Thoracic aorta (tissue), 2 donors: Measurements from ENCODE around the gene RPS15. TPM values are rescaled to one million over a fixed set of nuclear protein-coding genes. Genes with fewer than 3 reads are reported as not detected.

ENCODE experiments used
- ATAC-seq: fragments of 150-250 bp; one replicate; pipeline ENCODE4 v1.8.0; 2017; ENCODE audit warnings: low read depth; ENCODE audit not compliant: insufficient number of reproducible peaks, low FRiP score
- DNase-seq: peaks from one replicate; pipeline ENCODE4 v3.0.0-alpha.2; 2020; ENCODE audit warnings: low spot score
- H3K27ac ChIP-seq, 2 donors: fragments of 200-600 bp; sonication (generic); 1 replicate in 1 of 2; 2 replicates in 1 of 2; pipeline ENCODE4 v1.5.1; 2016; ENCODE audit warnings: mild to moderate bottlenecking in 2 of 2, moderate library complexity in 2 of 2
- H3K27me3 ChIP-seq: fragments of 200-600 bp; sonication (generic); replicated peaks from 2 replicates; pipeline ENCODE4 v1.6.0; 2016; ENCODE audit warnings: mild to moderate bottlenecking; ENCODE audit not compliant: insufficient read depth
- H3K36me3 ChIP-seq: fragments of 200-600 bp; sonication (generic); one replicate; pipeline ENCODE4 v1.5.1; 2016
- H3K4me1 ChIP-seq, 2 donors: fragments of 200-600 bp; sonication (generic); 1 replicate in 1 of 2; 2 replicates in 1 of 2; pipeline versions ENCODE4 v1.5.1 to v1.6.0; 2016; ENCODE audit warnings: low read depth in 2 of 2, mild to moderate bottlenecking in 1 of 2; ENCODE audit not compliant: control insufficient read depth in 1 of 2
- H3K4me3 ChIP-seq: fragments of 200-600 bp; sonication (generic); 2 replicates; pipeline ENCODE4 v1.5.1; 2016; ENCODE audit warnings: mild to moderate bottlenecking
- H3K9me3 ChIP-seq: fragments of 200-600 bp; sonication (generic); 2 replicates; pipeline ENCODE4 v1.5.1; 2016
- CTCF ChIP-seq: fragments of 200-600 bp; sonication (generic); IDR thresholded peaks from one replicate; pipeline ENCODE4 v1.5.1; 2019; ENCODE audit warnings: antibody characterized with exemption
- total RNA-seq, 2 donors: library from RNA; depleted of rRNA; stranded (reverse); fragments of >200 nt; gene quantifications; one replicate each; pipeline versions ENCODE4 v1.1.0 to v1.2.3, GENCODE V29; 2016

Gene RPS15
- total RNA-seq, 2 donors from 2014 or later = 1,512 to 2,119 TPM

DNA sequence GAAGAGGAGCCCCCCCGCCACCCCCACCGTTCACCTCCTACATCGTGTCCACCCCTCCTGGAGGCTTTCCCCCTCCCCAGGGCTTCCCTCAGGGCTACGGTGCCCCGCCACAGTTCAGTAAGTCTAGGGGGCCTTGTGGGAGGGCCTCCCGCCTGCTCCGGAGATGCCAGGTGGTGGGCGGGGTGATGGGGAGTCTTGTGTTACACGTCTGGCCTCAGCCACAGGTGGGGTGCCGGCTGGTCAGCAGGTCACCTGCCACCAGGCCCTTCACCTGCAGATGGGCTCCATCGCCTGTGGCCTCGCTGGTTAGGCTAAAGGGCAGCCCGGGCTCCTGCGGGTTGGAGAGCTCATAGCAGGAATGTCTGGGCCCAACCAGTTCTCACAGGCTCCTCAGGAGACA lies 8.0 kb upstream of the RPS15 start:
- Histone ChIP-seq H3K9me3 (no peaks in the 10 kb centered on the region), H3K27ac (no peak overlapping the region), H3K27me3 (no peaks in the 10 kb centered on the region), H3K36me3 (peaks cover 59% of the 10 kb centered on the region), H3K4me3 (no peak overlapping the region), H3K4me1 (no peaks in the 10 kb centered on the region)
- no peak for ATAC-seq
- TF ChIP-seq CTCF = no peak
- no peak for DNase-seq

GRCh38 chr19:1431759-1432506 lies 6.3 kb upstream of the RPS15 start:
- H3K4me3 ChIP-seq = no peak overlapping the region
- no peaks in the 10 kb centered on the region for H3K27me3 ChIP-seq
- peaks cover 61% of the 10 kb centered on the region for H3K36me3 ChIP-seq
- DNase-seq (no peak), ATAC-seq (no peak)
- H3K27ac ChIP-seq = no peak overlapping the region
- H3K9me3 ChIP-seq = no peaks in the 10 kb centered on the region
- H3K4me1 ChIP-seq = no peaks in the 10 kb centered on the region
- TF ChIP-seq CTCF = no peak

GRCh38 chr19:1432507-1432887 lies 5.7 kb upstream of the RPS15 start:
- peaks cover 58% of the 10 kb centered on the region for H3K36me3 ChIP-seq
- H3K27ac ChIP-seq = no peak overlapping the region
- no peaks in the 10 kb centered on the region for H3K4me1 ChIP-seq
- no peak for DNase-seq
- no peak for TF ChIP-seq CTCF
- no peak for ATAC-seq
- no peaks in the 10 kb centered on the region for H3K27me3 ChIP-seq
- no peaks in the 10 kb centered on the region for H3K9me3 ChIP-seq
- H3K4me3 ChIP-seq = no peak overlapping the region

DNA sequence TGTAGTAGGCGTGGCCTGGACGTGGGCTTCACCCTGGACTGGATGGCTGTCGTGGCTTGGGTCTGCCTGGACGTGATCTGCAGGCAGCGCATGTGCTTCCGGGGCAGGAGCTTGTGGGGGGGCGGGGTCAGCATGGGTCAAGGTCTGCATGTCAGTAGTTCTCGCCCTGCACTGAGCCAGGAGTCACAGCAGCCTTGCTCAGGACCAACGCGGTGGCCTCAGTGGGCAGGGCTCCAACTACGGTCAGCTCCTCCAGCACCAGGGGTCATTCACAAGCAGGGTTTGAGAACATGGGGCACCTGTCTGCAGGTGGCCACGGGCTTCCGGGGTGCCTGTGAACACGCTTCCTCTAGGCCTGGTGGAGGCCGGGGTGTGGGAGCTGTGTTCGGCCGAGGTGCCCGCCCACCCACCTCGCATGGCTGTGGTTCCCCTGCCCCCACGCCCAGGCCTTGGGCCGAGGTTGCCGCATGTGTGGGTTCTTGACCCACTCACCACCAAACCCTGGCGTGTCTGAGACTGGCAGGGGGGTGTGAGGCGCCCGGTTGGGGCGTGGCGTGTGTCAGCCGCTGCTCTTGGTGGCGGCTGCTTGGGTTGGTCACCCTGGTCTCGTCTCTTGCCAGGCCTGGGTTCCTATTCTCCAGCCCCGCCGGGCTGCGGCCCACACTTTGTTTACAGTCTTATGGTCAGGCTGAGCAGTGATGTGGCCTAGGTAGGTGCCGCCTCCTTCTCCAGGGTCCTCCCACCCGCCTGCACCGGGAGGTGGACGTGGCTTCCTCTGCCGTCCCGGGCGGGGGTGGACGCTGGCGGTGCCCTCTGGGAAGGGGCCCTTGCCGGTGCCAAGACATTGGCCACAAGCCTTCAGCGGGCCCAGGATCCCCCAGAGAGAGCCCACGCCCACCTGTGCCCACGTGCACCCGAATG lies 4.8 kb upstream of the RPS15 start:
- Histone ChIP-seq H3K9me3 (no peaks in the 10 kb centered on the region), H3K36me3 (peaks cover 53% of the 10 kb centered on the region), H3K4me3 (no peak overlapping the region), H3K4me1 (peaks cover 0 to 5% of the 10 kb centered on the region in 2 donors), H3K27ac (no peak overlapping the region), H3K27me3 (no peaks in the 10 kb centered on the region)
- ATAC-seq (no peak), DNase-seq (no peak)
- TF ChIP-seq CTCF = no peak

DNA sequence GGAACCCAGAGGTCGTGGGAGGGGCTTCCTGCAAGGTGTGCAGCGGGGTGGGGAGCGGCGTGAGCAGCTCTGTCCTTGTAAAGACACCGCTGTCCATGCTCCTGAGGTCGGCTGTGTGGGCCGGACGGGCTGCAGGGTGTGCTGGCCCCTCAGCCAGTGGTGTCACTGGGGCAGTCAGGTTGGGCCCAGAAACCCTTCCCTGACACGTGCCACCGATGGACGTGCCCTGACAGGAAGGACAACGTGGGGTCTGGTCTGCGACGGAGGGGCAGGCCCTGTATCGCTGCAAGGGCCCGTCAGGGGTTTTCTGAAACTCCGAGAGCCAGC lies 4.2 kb upstream of the RPS15 start:
- Histone ChIP-seq H3K36me3 (peaks cover 46% of the 10 kb centered on the region), H3K4me3 (no peak overlapping the region), H3K4me1 (peaks cover 1 to 6% of the 10 kb centered on the region in 2 donors), H3K9me3 (no peaks in the 10 kb centered on the region), H3K27me3 (no peaks in the 10 kb centered on the region), H3K27ac (no peak overlapping the region)
- no peak for ATAC-seq
- TF ChIP-seq CTCF = no peak
- no peak for DNase-seq
